Prostate gland (tissue), 2 donors: ENCODE data around the gene IL12A. TPM values are rescaled to one million over a fixed set of nuclear protein-coding genes. Genes with fewer than 3 reads are reported as not detected.

Source experiments
- DNase-seq: peaks from one replicate; pipeline ENCODE4 v3.0.0-alpha.2; 2019; ENCODE audit warnings: low spot score
- H3K27ac ChIP-seq, 2 donors: fragments of 200-600 bp; sonication (generic); 2 replicates each; pipeline ENCODE4 v1.5.1; 2017 to 2019
- H3K27me3 ChIP-seq: fragments of 200-600 bp; sonication (generic); replicated peaks from 2 replicates; pipeline ENCODE4 v1.5.1; 2019; ENCODE audit not compliant: insufficient read depth
- H3K36me3 ChIP-seq, 2 donors: fragments of 200-600 bp; sonication (generic); 1 replicate in 1 of 2; 2 replicates in 1 of 2; pipeline versions ENCODE4 v1.5.1 to v1.8.1; 2017 to 2019
- H3K4me1 ChIP-seq: fragments of 200-600 bp; sonication (generic); replicated peaks from 2 replicates; pipeline ENCODE4 v1.5.1; 2019
- H3K4me3 ChIP-seq, 2 donors: fragments of 200-600 bp; sonication (generic); 2 replicates each; pipeline ENCODE4 v1.5.1; 2017 to 2019
- H3K9me3 ChIP-seq: fragments of 200-600 bp; sonication (generic); 2 replicates; pipeline ENCODE4 v1.5.1; 2017
- POLR2A ChIP-seq: fragments of 450-650 bp; IDR thresholded peaks from one replicate; pipeline ENCODE4 v1.6.1; 2016; ENCODE audit warnings: antibody characterized with exemption, mild to moderate bottlenecking
- POLR2AphosphoS5 ChIP-seq: sonication (generic); formaldehyde crosslinking; IDR thresholded peaks from one replicate; pipeline ENCODE4 v1.6.1; 2017; ENCODE audit warnings: antibody characterized with exemption
- WGBS: methylation state at CpG from one replicate; pipeline ENCODE4 v1.1.5; 2018; 5-methylcytosine and 5-hydroxymethylcytosine counted together
- intact Hi-C: fragments of 100-400 bp; cut with DNase I; formaldehyde crosslinking; loops from one replicate; pipeline ENCODE4 v1.14.2; 2022
- total RNA-seq, 2 donors: library from RNA; depleted of rRNA; stranded (reverse); fragments of >200 nt; gene quantifications; one replicate each; pipeline ENCODE4 v1.1.0, GENCODE V29; 2016
- TF ChIP-seq, protein P1 (sequence below), 4 experiments: fragments of 200-600 bp in 2 of 4; fragments of 450-650 bp in 2 of 4; sonication (generic) in 2 of 4; IDR thresholded peaks; 1 replicate in 3 of 4; 2 replicates in 1 of 4; pipeline ENCODE4 v1.5.1; 2016 to 2019; ENCODE audit warnings: antibody characterized with exemption in 4 of 4, mild to moderate bottlenecking in 2 of 4, moderate library complexity in 2 of 4

The IL12A gene
- total RNA-seq, 2 donors from 2014 or later, result 1.3 TPM

- intact Hi-C loops, result no loop called here
- TF ChIP-seq POLR2A (no peak), POLR2AphosphoS5 (no peak)
- TF ChIP-seq, protein P1, sequence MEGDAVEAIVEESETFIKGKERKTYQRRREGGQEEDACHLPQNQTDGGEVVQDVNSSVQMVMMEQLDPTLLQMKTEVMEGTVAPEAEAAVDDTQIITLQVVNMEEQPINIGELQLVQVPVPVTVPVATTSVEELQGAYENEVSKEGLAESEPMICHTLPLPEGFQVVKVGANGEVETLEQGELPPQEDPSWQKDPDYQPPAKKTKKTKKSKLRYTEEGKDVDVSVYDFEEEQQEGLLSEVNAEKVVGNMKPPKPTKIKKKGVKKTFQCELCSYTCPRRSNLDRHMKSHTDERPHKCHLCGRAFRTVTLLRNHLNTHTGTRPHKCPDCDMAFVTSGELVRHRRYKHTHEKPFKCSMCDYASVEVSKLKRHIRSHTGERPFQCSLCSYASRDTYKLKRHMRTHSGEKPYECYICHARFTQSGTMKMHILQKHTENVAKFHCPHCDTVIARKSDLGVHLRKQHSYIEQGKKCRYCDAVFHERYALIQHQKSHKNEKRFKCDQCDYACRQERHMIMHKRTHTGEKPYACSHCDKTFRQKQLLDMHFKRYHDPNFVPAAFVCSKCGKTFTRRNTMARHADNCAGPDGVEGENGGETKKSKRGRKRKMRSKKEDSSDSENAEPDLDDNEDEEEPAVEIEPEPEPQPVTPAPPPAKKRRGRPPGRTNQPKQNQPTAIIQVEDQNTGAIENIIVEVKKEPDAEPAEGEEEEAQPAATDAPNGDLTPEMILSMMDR (IDR thresholded peaks at IDR 0.05), result no peak
- H3K27ac ChIP-seq, result no peak overlapping the region
- H3K4me3 ChIP-seq, result no peak overlapping the region
- H3K9me3 ChIP-seq, result no peaks in the 10 kb centered on the region
- H3K36me3 ChIP-seq, result no peaks in the 10 kb centered on the region
- no peak for DNase-seq
- no peaks in the 10 kb centered on the region for H3K27me3 ChIP-seq
- H3K4me1 ChIP-seq, result no peaks in the 10 kb centered on the region
Measured at GRCh38 chr3:159996018-159996417, 7.4 kb downstream of the IL12A start.

GRCh38 chr3:159996959-159997358 lies 8.3 kb downstream of the IL12A start:
- intact Hi-C loops, result no loop called here
- TF ChIP-seq POLR2AphosphoS5, result no peak
- no peak for TF ChIP-seq POLR2A
- TF ChIP-seq, protein P1 (IDR thresholded peaks at IDR 0.05), result no peak
- Histone ChIP-seq H3K4me3 (no peak overlapping the region), H3K27ac (no peak overlapping the region), H3K27me3 (no peaks in the 10 kb centered on the region), H3K9me3 (no peaks in the 10 kb centered on the region), H3K4me1 (no peaks in the 10 kb centered on the region), H3K36me3 (no peaks in the 10 kb centered on the region)
- WGBS, result 81% methylated on average over 7 of the region's 7 CpGs
- DNase-seq, result no peak

DNA sequence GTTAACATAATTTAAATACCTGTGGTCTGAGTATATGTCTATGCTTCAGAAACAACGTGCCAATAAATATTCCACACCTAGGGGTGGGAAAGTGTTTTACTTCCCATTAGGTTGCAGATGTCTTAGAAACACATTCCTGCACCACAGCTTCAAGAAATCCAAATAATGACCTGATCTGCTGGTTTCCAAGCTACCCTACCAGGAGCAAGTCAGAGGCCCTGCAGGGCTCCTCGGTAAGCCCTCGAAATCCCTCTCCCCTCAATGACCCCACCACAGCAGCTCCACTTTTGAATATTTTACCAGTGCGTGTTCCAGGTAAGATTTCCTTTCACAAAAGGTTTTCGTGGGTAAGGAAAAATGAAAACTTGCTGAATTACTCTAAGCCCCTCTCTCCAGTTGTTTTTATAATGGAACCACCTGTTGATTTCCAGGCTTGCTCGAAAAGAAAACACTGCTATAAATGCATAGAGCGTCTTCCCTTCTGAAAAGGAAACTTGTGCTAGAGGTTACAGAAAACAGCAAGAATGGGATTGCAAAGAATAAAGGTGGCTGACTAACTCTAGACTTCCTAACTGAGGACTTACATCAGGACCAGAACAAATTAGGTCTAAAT lies 12.6 kb downstream of the IL12A start:
- 66% methylated on average over 7 of the region's 7 CpGs for WGBS
- intact Hi-C loops, result loop anchor here (5.0 to 10.0 kb wide), 2 partner anchors 739 to 1156 kb away; no protein-coding TSS in a partner anchor
- no peak for DNase-seq

DNA sequence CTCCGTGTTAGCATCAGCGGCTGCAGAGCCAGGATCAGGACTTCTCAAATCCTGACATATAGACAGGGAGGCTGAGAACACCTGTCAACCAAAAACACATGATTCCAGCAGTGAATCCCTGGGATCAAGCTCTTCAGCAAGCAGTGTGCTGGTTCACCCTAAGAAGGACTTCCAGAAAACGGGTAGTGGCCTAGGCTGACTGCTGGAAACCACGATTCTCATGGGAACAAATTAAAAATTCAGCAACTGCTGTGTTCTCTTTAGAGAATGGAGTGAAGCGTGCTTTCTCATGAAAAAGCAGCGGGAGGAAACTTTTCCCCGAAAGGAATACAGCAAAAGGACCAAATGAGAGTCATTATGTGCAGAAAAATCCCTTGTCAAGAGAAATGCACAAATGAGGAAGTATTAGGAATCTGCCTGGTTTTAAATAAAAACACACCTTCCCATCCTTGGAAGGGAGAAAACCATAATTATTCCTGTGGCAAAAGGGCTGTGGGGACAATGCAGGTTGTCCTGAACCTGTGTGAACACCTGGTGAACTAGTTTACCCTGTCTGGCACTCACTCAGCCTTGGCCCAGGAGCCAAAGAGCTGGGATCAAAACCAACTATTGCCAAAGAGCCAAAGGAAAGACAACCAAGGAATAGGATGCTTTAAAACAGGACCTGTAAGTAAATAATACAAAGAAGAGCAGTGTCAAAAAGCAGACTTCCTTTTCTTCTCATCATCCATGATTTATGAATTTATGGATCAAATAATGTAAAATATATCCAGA lies 13.4 kb downstream of the IL12A start:
- Histone ChIP-seq H3K27ac (no peak overlapping the region), H3K27me3 (no peaks in the 10 kb centered on the region), H3K4me3 (no peak overlapping the region), H3K9me3 (no peaks in the 10 kb centered on the region), H3K4me1 (no peaks in the 10 kb centered on the region), H3K36me3 (no peaks in the 10 kb centered on the region)
- TF ChIP-seq POLR2AphosphoS5, result peak; percentile 82
- TF ChIP-seq POLR2A, result no peak
- intact Hi-C loops, result loop anchor here (5.0 to 10.0 kb wide), 2 partner anchors 740 to 1157 kb away; no protein-coding TSS in a partner anchor
- 52% methylated on average over 7 of the region's 7 CpGs for WGBS
- DNase-seq, result peak; percentile 87

More for the DNA sequence above, 12.6 kb downstream of the IL12A start:
- TF ChIP-seq, protein P1 (IDR thresholded peaks at IDR 0.05), result no peak
- no peak for TF ChIP-seq POLR2A
- TF ChIP-seq POLR2AphosphoS5, result no peak
- no peaks in the 10 kb centered on the region for H3K36me3 ChIP-seq
- H3K4me3 ChIP-seq, result no peak overlapping the region
- H3K4me1 ChIP-seq, result no peaks in the 10 kb centered on the region
- no peak overlapping the region for H3K27ac ChIP-seq
- H3K9me3 ChIP-seq, result no peaks in the 10 kb centered on the region
- H3K27me3 ChIP-seq, result no peaks in the 10 kb centered on the region

- intact Hi-C loops, result loop anchor here (5.0 to 10.0 kb wide), 2 partner anchors 741 to 1159 kb away; no protein-coding TSS in a partner anchor
- no peaks in the 10 kb centered on the region for H3K4me1 ChIP-seq
- no peak overlapping the region for H3K27ac ChIP-seq
- no peak overlapping the region for H3K4me3 ChIP-seq
- 32% methylated on average over 2 of the region's 2 CpGs for WGBS
- no peaks in the 10 kb centered on the region for H3K9me3 ChIP-seq
- H3K36me3 ChIP-seq, result no peaks in the 10 kb centered on the region
- DNase-seq, result no peak
- no peaks in the 10 kb centered on the region for H3K27me3 ChIP-seq
- TF ChIP-seq, protein P1 (IDR thresholded peaks at IDR 0.05), result peak in 2 of 4 experiments; percentile 17 to 41
- TF ChIP-seq POLR2A, result no peak
Measured at GRCh38 chr3:160003520-160004128, 15.0 kb downstream of the IL12A start.
